PFSK-1 (cell line): ENCODE measurements around the gene VWA5B2.

Experiments
- POLR2AphosphoS5 ChIP-seq: IDR thresholded peaks from 2 replicates; pipeline ENCODE4 v1.6.1; 2012; ENCODE audit warnings: low read depth, mild to moderate bottlenecking, control low read depth, low read length, moderate library complexity
- REST ChIP-seq, 2 experiments: IDR thresholded peaks; 2 replicates each; pipeline versions ENCODE4 v1.6.1 to v1.8.0; 2011 to 2012; ENCODE audit warnings: low read depth in 2 of 2, low read length in 2 of 2, control low read depth in 1 of 2, inconsistent platforms in 1 of 2, mild to moderate bottlenecking in 1 of 2, moderate library complexity in 1 of 2; ENCODE audit not compliant: insufficient read depth in 1 of 2
- SIN3A ChIP-seq: IDR thresholded peaks from 2 replicates; pipeline ENCODE4 v1.6.1; 2012; ENCODE audit warnings: mild to moderate bottlenecking, low read length, moderate library complexity, borderline replicate concordance; ENCODE audit not compliant: insufficient read depth
- TAF1 ChIP-seq: IDR thresholded peaks from 2 replicates; pipeline ENCODE4 v1.6.1; 2012; ENCODE audit warnings: low read length, control low read depth, borderline replicate concordance; ENCODE audit not compliant: insufficient read depth

- 0 out of 4 replicates have a peak, but pooled peaks of 1 of the 2 experiments have one; percentile 21 for TF ChIP-seq REST (IDR thresholded peaks at IDR 0.05; ENCODE audit: insufficient read depth in 1 of 2, low read depth in 2 of 2, low read length in 2 of 2)
- no peak for TF ChIP-seq POLR2AphosphoS5
- TF ChIP-seq TAF1 = no peak
- TF ChIP-seq SIN3A = no peak
These were observed 32.0 kb downstream of the VWA5B2 start, which contains the start of gene CAMK2N2 for GRCh38 chr3:184261270-184261853.
